Measurements from ENCODE around the gene C10orf71. TPM values are rescaled to one million over a fixed set of nuclear protein-coding genes. Genes with fewer than 3 reads are reported as not detected.

The C10orf71 gene
- total RNA-seq, 1 experiment from 2014 or later, result not detected

DNA sequence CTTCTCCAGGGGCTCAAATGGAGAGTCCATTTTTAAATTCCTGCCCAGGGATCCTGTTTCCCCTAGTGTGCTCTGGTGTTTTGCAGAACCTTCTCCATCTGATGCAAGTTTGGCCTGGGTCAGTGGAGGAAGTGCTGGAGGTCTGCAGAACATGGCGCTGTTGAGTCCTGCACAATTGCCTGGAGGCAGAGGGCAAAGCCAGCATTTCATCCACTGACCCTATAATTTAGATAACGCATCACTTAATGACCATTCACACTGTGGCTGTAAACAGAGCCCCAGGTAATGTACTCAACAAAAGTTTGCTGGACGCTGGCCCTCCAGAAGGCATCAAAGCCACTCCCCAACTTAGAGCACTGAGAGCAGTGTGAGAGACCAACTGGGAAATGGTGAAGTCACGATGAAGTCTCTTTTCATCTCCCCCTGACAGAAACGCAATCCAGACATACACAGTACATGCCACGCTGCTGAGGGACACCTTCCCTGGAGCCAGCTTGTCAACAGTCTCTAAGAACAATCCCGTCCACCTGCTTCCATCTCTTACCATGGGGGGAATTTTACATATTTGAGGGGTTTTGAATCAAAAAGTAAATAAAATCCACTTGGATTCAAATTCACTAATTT lies 13.4 kb downstream of the C10orf71 start:
- no peak for DNase-seq (ENCODE audit: low read depth)

DNA sequence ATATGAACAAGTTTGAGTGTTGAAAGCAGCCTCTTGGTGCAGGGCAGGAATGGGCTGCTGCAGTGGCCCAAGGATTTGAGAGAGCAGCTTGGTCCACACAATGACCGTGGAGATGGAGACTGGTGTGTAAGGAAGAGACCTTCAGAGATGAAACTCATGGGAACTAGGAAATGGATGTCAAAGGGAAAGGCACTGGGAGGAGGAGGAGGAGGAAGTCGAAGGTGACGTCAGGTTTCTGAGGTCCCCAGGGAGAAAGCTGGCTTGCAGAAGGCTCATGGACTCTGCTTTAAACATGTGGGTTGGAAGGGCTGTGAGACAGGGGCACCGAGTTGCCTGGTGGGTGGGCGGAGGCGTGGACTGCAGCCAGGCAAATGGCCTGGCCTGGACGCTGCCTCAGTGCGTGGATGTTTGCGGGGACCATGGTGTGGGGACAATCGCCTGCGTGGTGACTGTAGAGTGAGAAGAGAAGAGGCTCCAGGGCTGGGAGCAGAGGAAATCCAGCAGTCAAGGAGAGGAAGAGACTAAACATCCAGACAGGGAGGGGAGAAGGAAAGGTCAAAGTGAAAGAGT lies 14.6 kb downstream of the C10orf71 start:
- no peak for DNase-seq (ENCODE audit: low read depth)

DNA sequence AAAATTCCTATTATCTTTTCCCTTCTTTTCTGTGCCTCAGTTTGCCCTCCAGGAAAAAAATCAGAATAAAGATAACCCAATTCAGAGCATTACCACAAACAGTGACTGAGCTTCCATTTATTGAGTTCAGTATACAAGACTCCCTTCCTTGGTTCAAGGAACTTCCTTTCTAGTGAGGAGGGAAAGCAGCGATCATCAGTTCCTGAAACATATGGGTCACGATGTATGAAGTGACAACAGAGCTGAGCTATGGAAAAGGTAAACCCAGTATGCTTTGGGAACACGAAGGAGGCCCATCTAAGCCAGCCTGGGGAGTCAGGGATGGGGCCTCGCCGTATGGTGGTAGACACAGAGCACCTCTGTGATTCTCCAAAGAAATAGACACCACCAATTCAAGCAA lies 15.8 kb downstream of the C10orf71 start:
- DNase-seq (ENCODE audit: low read depth), result no peak

DNA sequence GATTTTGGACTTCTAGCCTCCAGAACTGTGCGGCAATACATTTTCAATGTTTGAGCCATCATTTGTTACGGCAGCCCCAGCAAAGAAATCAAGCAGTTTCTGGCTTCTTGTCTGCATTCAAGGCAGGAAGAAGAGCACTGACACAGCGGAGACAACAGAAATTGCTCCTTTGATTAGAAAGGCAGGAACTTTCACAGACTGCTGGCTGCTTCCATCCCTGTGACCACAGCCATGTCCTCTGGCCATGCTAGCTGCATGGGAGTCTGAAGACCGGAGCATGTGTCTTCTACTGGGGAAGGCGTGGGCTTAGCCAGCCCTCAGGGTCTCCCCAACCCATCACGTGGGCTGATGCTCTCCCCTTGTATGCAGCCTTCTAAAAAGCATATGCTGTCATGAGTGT lies 19.1 kb downstream of the C10orf71 start:
- no peak for DNase-seq (ENCODE audit: low read depth)

DNA sequence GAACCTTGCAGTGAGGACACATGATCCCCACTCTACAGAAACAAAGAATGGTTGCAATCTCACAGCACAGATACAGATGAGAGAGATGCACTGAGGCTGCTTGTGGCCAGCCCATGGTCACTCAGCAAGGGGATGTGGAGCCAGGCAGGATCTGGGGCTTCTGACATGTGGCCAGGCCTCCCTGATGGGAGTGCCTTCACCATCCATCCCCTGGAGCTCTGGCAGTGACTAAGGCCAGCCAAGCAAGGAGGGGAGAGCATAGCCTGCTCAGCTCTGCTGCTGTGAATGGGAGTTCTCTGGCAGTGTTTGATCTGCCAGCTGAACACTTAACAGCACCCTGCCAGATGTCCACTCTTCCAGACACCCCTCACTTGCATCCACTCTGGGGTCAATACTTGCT lies 19.8 kb downstream of the C10orf71 start:
- no peak for DNase-seq (ENCODE audit: low read depth)

DNA sequence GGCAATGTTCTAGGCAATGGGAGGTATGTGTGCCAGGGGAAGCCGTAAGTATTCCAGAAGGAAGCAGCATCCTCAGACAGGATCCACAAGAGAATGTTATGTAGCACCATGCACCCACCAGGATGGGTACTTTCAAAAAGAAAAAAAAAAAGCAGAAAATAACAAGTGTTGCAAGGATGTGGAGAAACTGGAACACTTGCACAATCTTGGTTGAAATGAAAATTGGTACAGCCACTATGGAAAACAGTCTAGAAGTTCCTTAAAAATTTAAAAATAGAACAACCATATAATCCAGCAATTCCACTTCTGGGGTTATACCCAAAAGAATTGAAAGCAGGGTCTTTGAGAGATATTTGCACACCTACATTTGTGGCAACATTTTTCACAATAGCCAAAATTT lies 20.2 kb downstream of the C10orf71 start:
- no peak for DNase-seq (ENCODE audit: low read depth)

DNA sequence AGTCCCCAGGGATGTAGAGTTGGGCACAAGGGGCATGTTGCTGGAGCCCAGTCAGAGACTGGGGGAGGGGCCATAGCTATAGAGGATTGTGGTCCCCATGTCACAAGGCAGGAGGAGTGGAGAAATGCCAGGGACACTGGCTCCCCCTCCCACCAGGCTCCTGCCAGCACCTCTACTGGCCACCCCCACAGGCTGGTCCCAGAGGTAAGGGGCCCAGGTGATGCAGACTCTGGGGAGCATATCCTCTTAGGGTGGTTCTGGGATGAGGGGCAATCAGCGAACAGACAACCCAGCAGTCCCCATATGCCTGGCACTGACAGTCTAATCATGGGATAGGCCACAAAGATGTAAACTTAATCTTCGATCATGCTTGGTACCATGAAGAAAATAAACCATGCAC lies 21.2 kb downstream of the C10orf71 start:
- DNase-seq (ENCODE audit: low read depth), result no peak

DNA sequence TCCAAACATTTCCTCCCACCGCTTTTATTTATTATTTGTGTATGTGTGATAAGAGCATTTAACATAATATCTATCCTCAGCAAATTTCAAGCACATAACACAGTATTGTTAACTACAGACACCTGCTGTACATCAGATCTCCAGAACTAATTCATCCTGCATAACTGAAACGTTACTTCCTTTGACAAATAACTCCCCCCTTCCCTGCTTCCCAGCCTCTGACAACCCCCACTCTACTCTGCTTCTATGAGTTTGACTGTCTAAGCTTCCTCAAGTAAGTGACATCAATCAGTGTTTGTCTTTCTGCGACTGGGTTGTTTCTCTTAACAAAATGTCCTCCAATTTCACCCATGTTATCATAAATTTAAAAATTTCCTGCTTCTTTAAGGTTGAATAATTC lies 22.1 kb downstream of the C10orf71 start:
- DNase-seq (ENCODE audit: low read depth), result no peak

DNA sequence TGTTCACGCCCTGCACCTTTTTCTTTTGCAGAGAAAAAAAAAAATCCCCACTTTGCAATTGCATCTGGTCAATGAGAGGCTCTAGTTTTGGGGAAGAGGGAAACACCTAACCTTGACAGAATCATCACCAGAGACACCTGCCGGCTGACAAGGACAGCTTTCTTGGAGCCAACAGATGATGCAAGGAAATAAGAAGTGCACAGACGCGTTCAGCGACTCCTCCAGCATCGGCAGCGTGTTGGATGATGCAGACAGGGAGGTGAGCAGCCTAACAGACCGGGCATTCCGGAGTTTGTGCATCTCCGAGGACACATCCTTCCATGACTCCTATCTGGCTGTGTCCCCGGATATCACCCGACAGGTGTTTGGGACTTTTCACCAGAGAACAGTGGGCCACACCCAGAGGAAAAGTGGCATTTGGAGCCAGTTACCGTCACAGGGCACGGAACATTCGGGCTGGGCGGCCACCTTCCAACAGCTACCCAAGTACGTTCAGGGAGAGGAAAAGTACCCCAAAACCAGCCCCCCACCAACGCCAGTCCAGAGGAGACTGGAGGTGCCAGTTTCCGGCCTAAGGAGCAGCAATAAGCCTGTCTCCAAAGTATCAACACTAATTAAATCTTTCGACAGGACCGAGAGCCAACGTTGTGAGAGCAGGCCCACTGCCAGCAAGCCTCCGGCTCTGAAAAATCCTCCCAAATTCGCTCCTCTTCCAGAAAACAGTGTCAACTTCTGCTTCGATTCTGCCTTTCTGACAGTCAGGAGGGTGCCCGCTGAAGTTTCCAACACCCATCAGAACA lies 23.6 kb downstream of the C10orf71 start:
- no peak for DNase-seq (ENCODE audit: low read depth)

DNA sequence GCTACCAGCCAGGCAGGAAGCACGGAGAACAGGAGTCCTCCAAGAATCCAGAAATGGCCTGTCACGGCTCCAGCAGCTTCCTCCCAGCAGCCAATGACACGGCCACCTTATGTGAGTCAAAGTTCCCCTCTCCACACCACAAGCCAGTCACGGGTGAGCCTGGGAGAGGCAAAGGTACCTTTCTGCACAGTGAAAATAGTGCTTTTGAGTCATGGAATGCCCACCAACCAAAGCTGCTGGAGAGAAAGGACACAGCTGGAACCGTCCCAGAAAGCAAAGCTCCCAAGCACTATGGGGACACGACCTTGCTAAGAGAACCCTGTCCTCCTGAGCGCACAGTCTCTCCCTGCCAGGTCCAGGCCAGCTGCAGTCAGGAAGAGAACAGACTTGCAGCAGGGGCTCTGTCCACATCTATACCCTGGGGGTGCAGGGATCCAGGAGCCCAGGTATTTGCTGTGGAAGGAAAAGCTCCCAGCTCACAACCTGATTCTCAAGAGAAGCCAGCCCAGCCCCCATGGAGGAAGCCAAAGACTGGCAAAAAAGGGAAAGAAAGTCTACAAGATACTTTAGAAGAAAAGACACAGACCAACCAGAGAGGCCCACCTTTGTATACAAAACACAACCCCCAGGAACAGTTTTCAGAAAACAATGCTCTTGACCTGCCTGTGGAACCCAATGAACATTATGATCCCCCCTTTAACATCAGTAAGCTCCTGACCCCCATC lies 24.4 kb downstream of the C10orf71 start:
- DNase-seq (ENCODE audit: low read depth), result no peak

DNA sequence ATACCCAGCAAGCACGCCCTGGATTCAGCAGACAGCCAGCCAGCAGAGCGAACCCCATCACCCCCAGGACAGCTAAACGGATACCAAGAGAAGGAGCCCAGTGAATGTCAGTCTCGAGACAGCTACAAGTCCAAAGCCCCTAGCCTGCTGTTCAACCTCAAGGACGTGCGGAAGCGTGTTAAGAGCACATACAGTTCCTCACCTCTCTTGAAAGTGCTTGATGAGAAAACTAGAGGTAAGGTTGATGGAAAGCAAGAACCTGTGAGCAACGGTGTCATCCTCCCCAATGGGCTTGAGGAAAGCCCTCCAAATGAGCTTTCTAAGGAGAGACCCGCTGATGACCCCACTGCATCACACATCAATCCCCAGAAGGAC lies 24.9 kb downstream of the C10orf71 start:
- DNase-seq (ENCODE audit: low read depth), result no peak

DNA sequence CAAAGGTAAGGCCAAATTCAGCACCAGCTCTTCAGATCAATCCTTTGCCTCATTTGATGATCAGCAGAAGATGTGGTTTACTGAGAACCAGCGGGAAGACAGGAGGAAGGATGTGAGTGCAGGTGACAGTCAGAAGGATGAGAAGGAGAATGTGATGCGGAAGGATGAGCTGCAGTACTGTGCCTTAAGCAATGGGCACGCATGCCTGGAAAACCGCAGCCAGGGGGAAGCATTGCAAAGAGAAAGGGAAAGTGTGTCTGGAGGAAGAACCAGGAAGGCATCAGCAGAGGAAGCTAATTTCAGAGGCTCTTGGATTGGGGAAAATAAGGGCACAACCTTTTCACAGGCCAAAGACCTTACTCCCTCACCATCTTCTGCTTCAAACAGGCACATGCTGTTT lies 25.7 kb downstream of the C10orf71 start:
- no peak for DNase-seq (ENCODE audit: low read depth)

DNA sequence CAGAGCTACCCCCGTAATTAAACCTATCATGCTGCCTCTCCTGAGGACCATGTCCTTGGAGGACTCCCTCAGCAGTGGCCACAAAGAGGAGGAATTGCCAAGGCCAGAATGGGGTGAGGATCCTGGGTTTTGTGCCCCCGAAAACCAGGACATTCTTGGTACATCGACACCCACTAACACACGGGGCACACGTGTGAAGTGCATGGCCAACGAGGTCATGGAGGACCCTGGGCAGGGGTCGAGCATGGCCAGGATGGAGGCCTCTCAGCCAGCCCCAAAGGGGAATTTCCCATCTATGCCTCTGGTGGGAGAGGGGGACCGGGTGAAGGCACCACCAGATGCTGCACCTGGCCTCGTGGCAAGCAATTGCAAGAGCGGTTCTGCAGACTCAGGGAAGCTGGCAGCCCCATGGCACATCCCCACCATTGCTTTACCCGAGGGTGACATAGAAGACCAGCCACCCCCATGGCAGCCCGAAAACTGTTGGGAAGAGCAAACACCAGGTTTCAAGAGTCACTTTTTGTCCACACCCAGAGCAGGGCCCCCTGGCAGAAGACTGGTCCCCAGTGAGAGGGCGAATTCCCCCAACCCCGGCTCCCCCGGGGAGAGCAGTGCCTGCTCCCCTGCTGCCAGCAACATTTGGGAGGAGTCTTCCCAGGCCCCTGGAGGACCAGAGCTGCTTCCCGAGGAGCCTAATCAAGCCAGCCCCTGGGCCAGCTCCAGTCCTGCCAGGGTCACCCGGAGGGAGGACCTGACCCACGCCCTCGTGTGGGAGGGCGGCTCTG lies 26.4 kb downstream of the C10orf71 start:
- no peak for DNase-seq (ENCODE audit: low read depth)

DNA sequence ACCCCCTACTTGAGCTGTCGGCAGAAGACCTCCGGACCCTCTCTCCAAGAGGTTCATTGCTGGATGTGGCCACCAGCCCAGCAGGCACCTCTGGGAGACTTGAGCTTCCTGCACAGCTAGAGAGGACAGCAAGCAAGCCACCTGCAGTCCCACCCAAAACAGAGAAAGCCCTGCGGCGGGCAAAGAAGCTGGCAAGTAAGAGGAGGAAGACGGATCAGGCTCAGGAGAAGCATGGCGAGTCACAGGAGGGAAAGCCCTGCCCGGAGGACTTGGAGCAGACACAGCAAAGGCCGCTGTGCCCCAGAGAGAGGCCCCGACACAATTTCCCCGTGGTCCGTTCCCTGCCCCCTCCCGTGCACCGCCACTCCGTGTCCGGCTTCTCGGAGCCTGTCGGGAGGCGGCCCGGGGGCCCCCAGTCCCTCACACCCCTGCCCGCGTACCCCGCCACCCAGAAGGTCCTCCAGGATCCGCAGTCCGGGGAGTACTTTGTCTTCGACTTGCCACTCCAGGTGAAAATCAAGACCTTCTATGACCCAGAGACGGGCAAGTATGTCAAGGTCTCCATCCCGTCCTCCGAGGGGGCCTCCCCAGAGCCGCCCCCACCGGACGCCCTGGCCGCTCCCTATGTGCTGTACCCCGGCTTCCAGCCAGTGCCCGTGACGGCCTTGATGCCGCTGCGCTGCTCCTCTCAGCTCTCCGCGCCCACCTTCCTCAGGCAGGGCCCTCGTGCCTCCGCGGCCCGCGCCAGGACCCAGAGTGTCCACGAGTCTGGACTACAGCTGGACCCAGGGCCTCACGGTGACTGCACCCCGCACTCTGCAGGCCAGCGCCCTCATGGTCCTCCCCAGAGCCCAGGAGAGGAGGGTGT lies 27.2 kb downstream of the C10orf71 start:
- no peak for DNase-seq (ENCODE audit: low read depth)

DNA sequence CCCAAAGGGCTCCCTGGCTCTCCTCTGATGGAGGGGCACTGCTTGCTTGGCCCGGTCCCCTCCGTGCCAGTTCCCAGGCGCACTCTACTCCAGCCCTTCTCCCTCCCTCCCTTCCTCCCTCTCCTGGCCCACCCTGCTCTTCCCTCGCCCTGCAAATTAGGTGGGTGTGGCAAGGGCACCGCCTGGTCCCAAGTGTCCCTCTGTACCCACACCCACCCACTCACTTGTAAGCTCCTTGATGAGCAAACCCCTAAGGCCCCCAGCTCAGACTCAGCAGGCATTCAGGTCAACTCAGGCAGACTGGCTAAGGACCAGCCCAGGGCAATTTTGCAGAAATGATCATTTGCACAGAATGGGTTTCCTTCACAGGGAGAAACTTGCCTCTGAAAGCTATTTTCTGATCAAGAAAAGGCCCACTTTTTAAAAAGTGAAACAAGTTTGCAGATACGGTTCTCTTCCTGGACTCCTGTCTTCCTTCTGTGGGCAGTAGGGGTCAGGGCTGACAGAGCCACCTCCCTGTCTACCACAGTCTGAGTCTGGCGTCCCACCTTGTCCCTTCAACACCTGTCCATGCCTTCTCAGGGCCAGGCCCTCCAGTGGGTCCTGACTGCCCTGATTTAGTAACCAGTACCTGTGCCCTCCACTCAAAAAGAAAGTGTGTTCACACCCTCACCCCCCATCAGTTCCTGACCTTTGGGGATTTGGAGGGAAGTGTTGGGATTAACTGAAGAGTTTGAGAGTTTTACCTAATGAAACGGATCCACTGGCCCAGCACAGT lies 28.3 kb downstream of the C10orf71 start:
- no peak for DNase-seq (ENCODE audit: low read depth)

DNA sequence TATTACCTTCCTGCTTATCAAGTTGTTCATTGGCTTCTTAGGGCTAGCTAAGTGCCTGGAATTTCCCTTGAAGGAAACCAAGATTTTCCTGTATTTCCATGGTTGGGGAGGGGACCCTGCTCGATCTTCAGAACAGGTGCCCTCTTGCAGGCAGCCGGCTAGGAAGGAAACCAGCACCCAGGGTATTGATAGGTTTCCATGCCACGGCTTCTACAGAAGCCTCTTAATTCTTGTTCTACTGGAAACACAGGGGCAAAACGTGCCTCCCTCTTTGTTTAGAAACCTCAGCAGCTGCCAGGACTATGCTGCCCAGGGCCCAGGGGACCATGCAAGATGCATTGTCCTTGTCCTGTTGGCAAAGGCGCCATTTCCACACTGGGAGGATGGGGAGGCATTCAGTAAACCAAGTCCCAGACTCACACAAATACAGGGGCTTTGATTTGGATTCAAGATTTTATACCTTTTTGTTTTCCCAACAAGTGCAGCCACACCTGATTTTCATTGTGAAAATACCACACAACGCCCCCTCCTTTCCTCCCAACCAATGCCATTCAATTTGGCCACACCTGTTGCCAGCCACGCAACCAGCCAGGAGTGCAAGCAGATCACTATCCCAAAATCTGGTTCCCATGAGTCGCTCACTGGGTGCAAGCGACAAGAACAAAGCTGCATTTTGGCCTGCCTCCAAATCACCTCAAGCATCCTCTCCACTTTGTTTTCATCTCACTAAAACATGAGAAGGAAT lies 29.6 kb downstream of the C10orf71 start:
- no peak for DNase-seq (ENCODE audit: low read depth)

DNA sequence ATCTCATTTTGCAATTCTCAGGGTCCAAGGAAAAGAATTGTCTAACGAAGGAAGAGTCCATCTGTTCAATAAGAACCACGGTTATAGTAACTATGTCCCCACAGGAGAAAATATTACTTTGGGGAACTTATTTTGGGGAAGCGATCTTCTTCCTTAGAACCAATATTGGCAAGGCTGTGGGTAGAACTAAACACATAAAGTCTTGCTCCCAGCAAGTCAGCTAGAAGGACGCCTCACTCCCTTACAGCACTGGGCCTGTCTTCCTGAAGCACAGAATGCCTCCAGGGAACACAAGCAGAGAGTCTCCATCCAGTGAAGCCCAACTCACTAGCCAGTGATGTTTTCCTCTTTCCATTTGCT lies 30.2 kb downstream of the C10orf71 start:
- DNase-seq (ENCODE audit: low read depth), result no peak

DNA sequence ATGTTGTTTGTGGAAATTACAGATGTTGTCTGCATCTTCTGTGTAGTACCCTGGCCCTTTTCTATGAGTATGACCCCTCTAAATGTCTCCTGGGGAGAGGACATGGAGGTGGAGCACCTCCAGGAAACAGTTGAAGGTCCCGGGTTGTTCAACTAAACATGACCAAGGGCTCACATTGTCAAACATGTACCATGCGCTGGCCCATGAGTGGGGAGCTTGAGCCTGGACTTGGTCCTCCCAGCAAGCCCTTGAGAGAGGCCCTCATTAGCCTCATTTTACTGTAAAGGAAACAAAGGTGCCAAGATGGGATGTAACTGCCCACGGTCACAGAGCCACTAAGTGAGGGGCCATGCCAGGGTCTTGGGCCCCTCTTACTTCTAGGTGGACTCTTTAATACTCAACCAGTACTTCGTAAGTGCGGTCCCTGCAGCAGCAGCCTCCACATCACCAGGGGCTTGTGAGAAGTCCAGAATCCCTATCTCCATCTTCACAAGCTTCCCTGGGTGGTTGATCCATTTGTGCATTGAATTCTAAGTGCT lies 31.2 kb downstream of the C10orf71 start:
- no peak for DNase-seq (ENCODE audit: low read depth)

DNA sequence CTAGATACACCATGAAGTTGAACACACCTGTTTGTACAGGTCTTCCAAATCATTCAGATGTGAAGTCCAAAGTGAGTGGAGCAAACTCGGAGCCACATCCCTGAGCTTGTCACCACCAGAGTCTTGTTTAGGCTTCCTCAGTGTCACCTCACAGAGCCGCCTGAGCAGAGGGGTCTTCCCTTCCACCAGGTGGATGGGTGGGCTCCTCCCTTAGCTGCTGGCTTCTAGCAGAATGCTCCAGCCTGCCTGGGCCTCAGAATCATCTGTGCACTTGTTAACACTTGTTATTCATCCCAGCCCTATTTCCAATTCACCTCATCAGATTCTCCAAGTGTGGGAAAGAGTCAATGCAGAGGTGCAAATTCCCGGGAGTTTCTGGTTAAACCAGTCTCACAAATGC lies 32.5 kb downstream of the C10orf71 start:
- DNase-seq (ENCODE audit: low read depth), result no peak
